ENCODE results near the gene TRAF4.

The TRAF4 gene

GRCh38 chr17:28794846-28795441, 51.1 kb downstream of the TRAF4 start:
- peak; percentile 48 for DNase-seq

- no peak for DNase-seq
These were observed 52.3 kb downstream of the TRAF4 start for GRCh38 chr17:28796062-28796461.

All from islet precursor cell (in vitro differentiated cells).